Pancreas (tissue), 10 donors: ENCODE measurements around the gene OTOG. TPM values are rescaled to one million over a fixed set of nuclear protein-coding genes. Genes with fewer than 3 reads are reported as not detected.
A peak's percentile ranks its signal among the peaks of the same experiment; 100 is the strongest.

Experiments used
- ATAC-seq, 4 donors: fragments of 200-7000 bp; cut with Tn5 transposase; one replicate each; pipeline versions ENCODE4 v1.8.0 to v1.9.1; 2020; ENCODE audit warnings: mild to moderate bottlenecking in 4 of 4, moderate library complexity in 4 of 4
- DNase-seq, 6 donors: peaks; one replicate each; pipeline ENCODE4 v3.0.0-alpha.2; 2020
- FAIRE-seq: peaks from 2 replicates; lab custom pipeline; 2012; peaks lifted over from hg19 to GRCh38; lab: Jason Lieb, UNC
- H3K27ac ChIP-seq, 4 donors: fragments of 200-600 bp; sonication (generic); 1 replicate in 3 of 4; 2 replicates in 1 of 4; pipeline versions ENCODE4 v1.5.0 to v1.8.0; 2020
- H3K27me3 ChIP-seq, 4 donors: fragments of 200-600 bp; one replicate each; pipeline ENCODE4 v1.8.0; 2021
- H3K36me3 ChIP-seq, 3 donors: fragments of 200-600 bp; sonication (generic) in 1 of 3; one replicate each; pipeline versions ENCODE4 v1.5.0 to v1.8.0; 2020 to 2021
- H3K4me1 ChIP-seq, 3 donors: fragments of 200-600 bp; one replicate each; pipeline ENCODE4 v1.8.0; 2021
- H3K4me3 ChIP-seq, 4 donors: fragments of 200-600 bp; sonication (generic) in 2 of 4; one replicate each; pipeline versions ENCODE4 v1.5.0 to v1.8.0; 2020 to 2021
- H3K9me3 ChIP-seq, 4 donors: fragments of 200-600 bp; one replicate each; pipeline ENCODE4 v1.8.0; 2021
- CTCF ChIP-seq, 4 donors: fragments of 200-600 bp; sonication (generic) in 3 of 4; IDR thresholded peaks; one replicate each; pipeline versions ENCODE4 v1.5.0 to v1.8.0; 2021; ENCODE audit warnings: antibody characterized with exemption in 4 of 4
- WGBS, 2 donors: extraction: QIAGEN DNeasy Blood & Tissue Kit; methylation state at CpG; one replicate each; pipeline ENCODE4 v1.1.7; 2013; 5-methylcytosine and 5-hydroxymethylcytosine counted together
- intact Hi-C, 3 donors: fragments of 100-400 bp; cut with DNase I; formaldehyde crosslinking; loops; one replicate each; pipeline versions ENCODE4 v1.11.1 to v1.14.2; 2022
- polyA plus RNA-seq, 2 donors: library from polyadenylated mRNA; stranded (reverse); fragments of 200-250 nt; gene quantifications; one replicate each; pipeline ENCODE4 v1.2.3, GENCODE V29; 2013
- total RNA-seq, 6 donors: library from RNA; stranded (reverse); fragmentation: NEBNext Ultra II Directional in 4 of 6; extraction: Animal tissue kit (Norgen Biotek cat#: 25700) in 4 of 6; gene quantifications; one replicate each; pipeline versions ENCODE4 v1.2.1 to v1.2.4, GENCODE V29; 2021 to 2023
- donor health status: healthy with polysubstance abuse.
- donor health status: DM: no; HTN: no; CAD: no; lungs with moderate emphysema.
- donor health status: DM: no; HTN: no; CAD: no.
- donor health status: control.
- donor health status: control.
- donor health status: Bipolar disorder and iron deficiency.
- donor health status: DM: yes; HTN: yes; CAD: no.
- donor health status: DM: no; HTN: no; CAD: no.
- donor health status: DM: no; HTN: no; CAD: no.
- donor health status: DM: yes; HTN: yes; CAD: no.

Gene OTOG
- total and polyA plus RNA-seq, 8 donors: not detected

GRCh38 chr11:17604201-17604914 lies 57.3 kb downstream of the OTOG start:
- no peaks in the 10 kb centered on the region for H3K36me3 ChIP-seq
- no peaks in the 10 kb centered on the region for H3K9me3 ChIP-seq
- no peak overlapping the region for H3K27ac ChIP-seq
- DNase-seq: peak in 1 of 6 donors; percentile 41
- no peak overlapping the region for H3K4me3 ChIP-seq
- no peak for TF ChIP-seq CTCF (IDR thresholded peaks at IDR 0.05)
- H3K4me1 ChIP-seq: no peaks in the 10 kb centered on the region
- H3K27me3 ChIP-seq: no peaks in the 10 kb centered on the region
- ATAC-seq: no peak
- no peak for FAIRE-seq
- 61 to 64% methylated on average over 13 of the region's 13 CpGs for WGBS, 2 donors
- intact Hi-C loops: no loop called here

- ATAC-seq (no peak), FAIRE-seq (no peak), DNase-seq (peak in 1 of 6 donors; percentile 39)
- Histone ChIP-seq H3K27ac (no peak overlapping the region), H3K4me3 (no peak overlapping the region), H3K36me3 (no peaks in the 10 kb centered on the region), H3K9me3 (no peaks in the 10 kb centered on the region), H3K4me1 (no peaks in the 10 kb centered on the region), H3K27me3 (no peaks in the 10 kb centered on the region)
- WGBS, 2 donors: 68 to 71% methylated on average over 6 of the region's 6 CpGs
- TF ChIP-seq CTCF (IDR thresholded peaks at IDR 0.05): no peak
- intact Hi-C loops: no loop called here
These were observed 57.8 kb downstream of the OTOG start for GRCh38 chr11:17604915-17605233.

- H3K36me3 ChIP-seq: no peaks in the 10 kb centered on the region
- H3K27ac ChIP-seq: no peak overlapping the region
- no peak for TF ChIP-seq CTCF (IDR thresholded peaks at IDR 0.05)
- no peaks in the 10 kb centered on the region for H3K4me1 ChIP-seq
- H3K9me3 ChIP-seq: no peaks in the 10 kb centered on the region
- intact Hi-C loops: no loop called here
- DNase-seq (peak in 2 of 6 donors; percentile 54 to 59), ATAC-seq (no peak), FAIRE-seq (no peak)
- WGBS, 2 donors: 69 to 76% methylated on average over 16 to 17 of the region's 17 CpGs
- H3K4me3 ChIP-seq: no peak overlapping the region
- H3K27me3 ChIP-seq: no peaks in the 10 kb centered on the region
These were observed 58.6 kb downstream of the OTOG start for GRCh38 chr11:17605651-17606122.

GRCh38 chr11:17606233-17607082 lies 59.4 kb downstream of the OTOG start:
- Histone ChIP-seq H3K4me3 (no peak overlapping the region), H3K27ac (no peak overlapping the region), H3K36me3 (no peaks in the 10 kb centered on the region), H3K9me3 (no peaks in the 10 kb centered on the region), H3K4me1 (no peaks in the 10 kb centered on the region), H3K27me3 (no peaks in the 10 kb centered on the region)
- 53 to 61% methylated on average over 10 of the region's 10 CpGs for WGBS, 2 donors
- intact Hi-C loops: no loop called here
- FAIRE-seq: no peak
- ATAC-seq: no peak
- DNase-seq: peak in 1 of 6 donors; percentile 36
- TF ChIP-seq CTCF (IDR thresholded peaks at IDR 0.05): no peak

GRCh38 chr11:17607083-17607429 lies 60.0 kb downstream of the OTOG start:
- WGBS, 2 donors: 69 to 88% methylated on average over 6 of the region's 6 CpGs
- no peaks in the 10 kb centered on the region for H3K9me3 ChIP-seq
- H3K4me3 ChIP-seq: no peak overlapping the region
- no peak overlapping the region for H3K27ac ChIP-seq
- intact Hi-C loops: no loop called here
- no peaks in the 10 kb centered on the region for H3K27me3 ChIP-seq
- DNase-seq (no peak), FAIRE-seq (no peak), ATAC-seq (no peak)
- no peaks in the 10 kb centered on the region for H3K4me1 ChIP-seq
- no peak for TF ChIP-seq CTCF (IDR thresholded peaks at IDR 0.05)
- no peaks in the 10 kb centered on the region for H3K36me3 ChIP-seq
